H1 (cell line): Measurements from ENCODE around the gene HYDIN. TPM values are rescaled to one million over a fixed set of nuclear protein-coding genes. Genes with fewer than 3 reads are reported as not detected.

Source experiments
- CTCF ChIA-PET: fragments of 300-600 bp; sonication (Branson Sonifier 250); formaldehyde crosslinking; loops from one replicate; lab custom pipeline; 2021; ENCODE audit not compliant: partially characterized antibody; lab: Charles Lee
- POLR2A ChIA-PET: fragments of 300-600 bp; sonication (Branson Sonifier 250); formaldehyde crosslinking; loops from one replicate; lab custom pipeline; 2021; ENCODE audit warnings: inconsistent platforms; ENCODE audit not compliant: partially characterized antibody; lab: Charles Lee
- DNase-seq, 2 experiments: peaks; one replicate each; pipeline versions ENCODE4 v3.0.0 to v3.0.0-alpha.2; 2010 to 2022; ENCODE audit warnings: low spot score in 2 of 2, low read depth in 1 of 2, mixed read lengths in 1 of 2
- FAIRE-seq: peaks from 2 replicates; lab custom pipeline; 2011; peaks lifted over from hg19 to GRCh38; lab: Jason Lieb, UNC
- H2AFZ ChIP-seq: 2 replicates; pipeline ENCODE4 v1.8.1; 2012; ENCODE audit warnings: low read length, inconsistent platforms
- H2AK5ac ChIP-seq: 2 replicates; pipeline ENCODE4 v1.6.1; 2013; ENCODE audit warnings: low read depth, low read length
- H2BK120ac ChIP-seq: replicated peaks from 2 replicates; pipeline ENCODE3; 2013; ENCODE audit warnings: low read depth, low read length, inconsistent platforms
- H2BK12ac ChIP-seq: 2 replicates; pipeline ENCODE4 v1.6.1; 2013; ENCODE audit warnings: low read depth, low read length
- H2BK15ac ChIP-seq: 2 replicates; pipeline ENCODE4 v1.6.1; 2013; ENCODE audit warnings: low read length
- H2BK20ac ChIP-seq: 2 replicates; pipeline ENCODE4 v1.6.1; 2013; ENCODE audit warnings: low read length
- H2BK5ac ChIP-seq: 2 replicates; pipeline ENCODE4 v1.6.1; 2013; ENCODE audit warnings: low read depth, low read length
- H3K14ac ChIP-seq: 2 replicates; pipeline ENCODE4 v1.6.1; 2013; ENCODE audit warnings: inconsistent platforms; ENCODE audit not compliant: insufficient read length
- H3K18ac ChIP-seq: 2 replicates; pipeline ENCODE4 v1.6.1; 2013; ENCODE audit warnings: low read length; ENCODE audit errors: extremely low read depth
- H3K23ac ChIP-seq: 2 replicates; pipeline ENCODE4 v1.6.1; 2013; ENCODE audit warnings: inconsistent platforms; ENCODE audit not compliant: insufficient read length
- H3K23me2 ChIP-seq: 2 replicates; pipeline ENCODE4 v1.6.1; 2013; ENCODE audit warnings: low read depth, low read length
- H3K27ac ChIP-seq: 2 replicates; pipeline ENCODE4 v1.6.1; 2011; ENCODE audit warnings: low read depth, low read length, inconsistent platforms
- H3K27me3 ChIP-seq, 4 experiments: replicated peaks in 1 of 4; 1 replicate in 1 of 4; 2 replicates in 3 of 4; pipeline versions ENCODE4 v1.6.1 to v1.8.1; 2011 to 2013; ENCODE audit warnings: low read length in 3 of 4, mild to moderate bottlenecking in 3 of 4, inconsistent platforms in 2 of 4, mixed read lengths in 2 of 4, moderate library complexity in 1 of 4; ENCODE audit not compliant: control insufficient read depth in 3 of 4, insufficient read depth in 3 of 4; ENCODE audit errors: extremely low read depth in 1 of 4
- H3K36me3 ChIP-seq, 4 experiments: 2 replicates each; pipeline versions ENCODE4 v1.6.1 to v1.8.1; 2011 to 2013; ENCODE audit warnings: mild to moderate bottlenecking in 4 of 4, low read length in 3 of 4, moderate library complexity in 2 of 4, control low read depth in 1 of 4, inconsistent platforms in 1 of 4; ENCODE audit not compliant: insufficient read depth in 4 of 4, control insufficient read depth in 2 of 4
- H3K4ac ChIP-seq: replicated peaks from 2 replicates; pipeline ENCODE3; 2013; ENCODE audit warnings: low read length, low read depth, mixed read lengths, inconsistent platforms; ENCODE audit not compliant: insufficient read length
- H3K4me1 ChIP-seq, 4 experiments: replicated peaks in 1 of 4; 1 replicate in 1 of 4; 2 replicates in 3 of 4; pipeline versions ENCODE4 v1.6.1 to v1.8.1; 2011 to 2013; ENCODE audit warnings: low read length in 3 of 4, inconsistent platforms in 2 of 4, mixed read lengths in 1 of 4; ENCODE audit not compliant: insufficient read depth in 4 of 4, control insufficient read depth in 3 of 4
- H3K4me2 ChIP-seq, 2 experiments: 2 replicates each; pipeline versions ENCODE4 v1.6.1 to v1.8.1; 2011 to 2013; ENCODE audit warnings: low read depth in 2 of 2, low read length in 2 of 2, control low read depth in 1 of 2, inconsistent platforms in 1 of 2, mild to moderate bottlenecking in 1 of 2; ENCODE audit not compliant: insufficient read depth in 1 of 2
- H3K4me3 ChIP-seq, 4 experiments: fragments of 200-600, 300-600 bp in 1 of 4; sonication (generic), shearing (Covaris generic), sonication (Bioruptor Twin) in 1 of 4; 2 replicates each; pipeline versions ENCODE4 v1.5.1 to v1.8.1; 2011 to 2016; ENCODE audit warnings: low read length in 4 of 4, low read depth in 3 of 4, control low read depth in 2 of 4, inconsistent platforms in 2 of 4, mild to moderate bottlenecking in 2 of 4, mixed read lengths in 1 of 4, moderate library complexity in 1 of 4; ENCODE audit not compliant: insufficient read depth in 2 of 4; ENCODE audit errors: extremely low read depth in 1 of 4
- H3K56ac ChIP-seq: replicated peaks from 2 replicates; pipeline ENCODE3; 2013; ENCODE audit warnings: low read depth, mild to moderate bottlenecking, mixed read lengths, low read length, inconsistent platforms; ENCODE audit not compliant: insufficient read length
- H3K79me1 ChIP-seq: 2 replicates; pipeline ENCODE4 v1.6.1; 2013; ENCODE audit warnings: low read depth, low read length, control low read depth
- H3K79me2 ChIP-seq, 2 experiments: 2 replicates each; pipeline versions ENCODE4 v1.6.1 to v1.8.1; 2012 to 2013; ENCODE audit warnings: low read length in 2 of 2, mild to moderate bottlenecking in 2 of 2, inconsistent platforms in 1 of 2; ENCODE audit not compliant: insufficient read depth in 2 of 2, control insufficient read depth in 1 of 2
- H3K9ac ChIP-seq, 4 experiments: replicated peaks in 1 of 4; 1 replicate in 1 of 4; 2 replicates in 3 of 4; pipeline versions ENCODE4 v1.6.1 to v1.8.1; 2011 to 2013; ENCODE audit warnings: low read depth in 3 of 4, low read length in 3 of 4, control low read depth in 2 of 4, mild to moderate bottlenecking in 2 of 4, moderate library complexity in 2 of 4, inconsistent platforms in 1 of 4; ENCODE audit errors: extremely low read depth in 1 of 4
- H3K9me3 ChIP-seq, 2 experiments: 2 replicates each; pipeline versions ENCODE4 v1.6.1 to v1.8.1; 2012 to 2013; ENCODE audit warnings: mild to moderate bottlenecking in 2 of 2, moderate library complexity in 2 of 2, control low read depth in 1 of 2, inconsistent platforms in 1 of 2, low read depth in 1 of 2, low read length in 1 of 2, mixed read lengths in 1 of 2; ENCODE audit not compliant: insufficient read depth in 2 of 2
- H4K20me1 ChIP-seq, 2 experiments: replicated peaks in 1 of 2; 2 replicates each; pipeline versions ENCODE3 to v1.8.1; 2011 to 2013; ENCODE audit warnings: inconsistent platforms in 2 of 2, low read length in 2 of 2, mild to moderate bottlenecking in 1 of 2; ENCODE audit not compliant: insufficient read depth in 2 of 2, control insufficient read depth in 1 of 2
- H4K5ac ChIP-seq: 2 replicates; pipeline ENCODE4 v1.6.1; 2013; ENCODE audit warnings: low read length, low read depth, mixed read lengths, inconsistent platforms; ENCODE audit not compliant: insufficient read length
- H4K8ac ChIP-seq: 2 replicates; pipeline ENCODE4 v1.8.0; 2013; ENCODE audit warnings: mild to moderate bottlenecking, moderate library complexity, low read length, inconsistent platforms; ENCODE audit not compliant: insufficient read depth; ENCODE audit errors: extremely low read depth
- H4K91ac ChIP-seq: replicated peaks from 2 replicates; pipeline ENCODE3; 2013; ENCODE audit warnings: low read length, mixed read lengths, inconsistent platforms; ENCODE audit not compliant: insufficient read length
- CBX8 ChIP-seq: fragments of 300-800, 300-1000 bp; sonication (generic); IDR thresholded peaks from 2 replicates; pipeline ENCODE4 v1.7.1; 2016; ENCODE audit warnings: low read depth, low read length, borderline replicate concordance
- NANOG ChIP-seq: IDR thresholded peaks from 2 replicates; pipeline ENCODE4 v1.6.1; 2011; ENCODE audit warnings: low read length, low read depth, mild to moderate bottlenecking, inconsistent platforms; ENCODE audit not compliant: insufficient read depth, poor library complexity, severe bottlenecking
- SP4 ChIP-seq: IDR thresholded peaks from 2 replicates; pipeline ENCODE4 v1.6.1; 2012; ENCODE audit warnings: low read length, inconsistent platforms
- SRF ChIP-seq: IDR thresholded peaks from 2 replicates; pipeline ENCODE4 v1.6.1; 2011; ENCODE audit warnings: mild to moderate bottlenecking, low read depth, low read length, moderate library complexity
- USF2 ChIP-seq: IDR thresholded peaks from 2 replicates; pipeline ENCODE4 v1.6.1; 2011; ENCODE audit warnings: low read length, improper control_type of control experiment
- WGBS, 2 experiments: shearing (Covaris generic) in 1 of 2; methylation state at CpG; one replicate each; pipeline versions ENCODE4 v1.1.6 to v1.1.7; 2013 to 2015; ENCODE audit warnings: low lambda C conversion rate in 2 of 2, mixed read lengths in 2 of 2, inconsistent platforms in 1 of 2, low coverage in 1 of 2, missing lambda C conversion rate in 1 of 2; ENCODE audit not compliant: insufficient replicate concordance in 2 of 2, insufficient coverage in 1 of 2, insufficient read length in 1 of 2; ENCODE audit errors: extremely low coverage in 1 of 2, missing lambda C conversion rate in 1 of 2; 5-methylcytosine and 5-hydroxymethylcytosine counted together
- polyA plus RNA-seq, 7 experiments: library from polyadenylated mRNA; depleted of rRNA in 3 of 7; stranded (reverse) in 5 of 7; unstranded in 2 of 7; fragments of >200 nt in 5 of 7; fragments of 200-250 nt in 2 of 7; gene quantifications; 1 replicate in 5 of 7; 2 replicates in 1 of 7; 4 replicates in 1 of 7; pipeline versions ENCODE4 v1.2.1 to v1.2.3, GENCODE V29; 2011 to 2013; ENCODE audit warnings: missing spikeins in 2 of 7, mixed read lengths in 2 of 7
- total RNA-seq: library from RNA; stranded (reverse); fragmentation: NEBNext Ultra II Directional; extraction: Animal tissue kit (Norgen Biotek cat#: 25700); gene quantifications from 2 replicates; pipeline ENCODE4 v1.2.1, GENCODE V29; 2021

HYDIN gene
- total and polyA plus RNA-seq, 2 of the 8 experiments (the other 6 are each of a cell fraction or from before 2014, with no cell fraction given), result 1.1 to 1.8 TPM

- POLR2A ChIA-PET, result no interaction called here
- Histone ChIP-seq H3K27me3 (no peaks in the 10 kb centered on the region), H3K4me1 (no peaks in the 10 kb centered on the region), H3K79me2 (no peaks in the 10 kb centered on the region), H3K18ac (no peak overlapping the region), H3K14ac (peak overlapping the region; percentile 17), H4K5ac (no peak overlapping the region), H3K4ac (no peak overlapping the region), H3K36me3 (no peaks in the 10 kb centered on the region), H3K9me3 (no peaks in the 10 kb centered on the region), H3K4me2 (no peak overlapping the region), H3K56ac (no peak overlapping the region), H3K4me3 (no peak overlapping the region), H4K8ac (no peak overlapping the region), H3K23me2 (no peaks in the 10 kb centered on the region), H2BK15ac (no peak overlapping the region), H3K27ac (no peak overlapping the region), H2BK120ac (no peak overlapping the region), H2AK5ac (no peak overlapping the region), H3K9ac (no peak overlapping the region), H3K79me1 (no peaks in the 10 kb centered on the region), H4K20me1 (no peaks in the 10 kb centered on the region), H2AFZ (no peak overlapping the region), H2BK5ac (no peak overlapping the region), H2BK12ac (no peak overlapping the region), H3K23ac (no peak overlapping the region)
- FAIRE-seq (no peak), DNase-seq (no peak)
- CTCF ChIA-PET, result interaction anchor here (0.7 to 1.9 kb wide), 5 partner anchors 8 to 152 kb away, joined by 3 to 8 read pairs (median 4); no protein-coding TSS in a partner anchor
- 93% methylated on average over 3 of the region's 3 CpGs; no CpG with 5 or more reads in 1 of the 2 experiments for WGBS, 2 experiments
- TF ChIP-seq SRF (no peak), NANOG (no peak), USF2 (no peak), CBX8 (no peak), SP4 (no peak)
- TF ChIP-seq, all 59 proteins: peak for 0
- H4K91ac ChIP-seq, result no peak overlapping the region
- H2BK20ac ChIP-seq, result no peak overlapping the region
Measured at GRCh38 chr16:71205482-71206131, 24.9 kb downstream of the HYDIN start.
